PFSK-1 (cell line): Measurements from ENCODE around the gene COPA.

Experiments
- FOXP2 ChIP-seq: optimal IDR thresholded peaks from 2 replicates; pipeline ENCODE3; 2011; ENCODE audit warnings: borderline replicate concordance, control low read depth, inconsistent platforms; ENCODE audit not compliant: insufficient read depth; ENCODE audit errors: extremely low read length, extremely low read depth
- POLR2AphosphoS5 ChIP-seq: IDR thresholded peaks from 2 replicates; pipeline ENCODE4 v1.6.1; 2012; ENCODE audit warnings: low read depth, mild to moderate bottlenecking, control low read depth, low read length, moderate library complexity
- TAF1 ChIP-seq: IDR thresholded peaks from 2 replicates; pipeline ENCODE4 v1.6.1; 2012; ENCODE audit warnings: low read length, control low read depth, borderline replicate concordance; ENCODE audit not compliant: insufficient read depth
- TF ChIP-seq, protein P1 (sequence below), 2 experiments: IDR thresholded peaks; 2 replicates each; pipeline versions ENCODE4 v1.6.1 to v1.8.0; 2011 to 2012; ENCODE audit warnings: low read depth in 2 of 2, low read length in 2 of 2, control low read depth in 1 of 2, inconsistent platforms in 1 of 2, mild to moderate bottlenecking in 1 of 2, moderate library complexity in 1 of 2; ENCODE audit not compliant: insufficient read depth in 1 of 2

DNA sequence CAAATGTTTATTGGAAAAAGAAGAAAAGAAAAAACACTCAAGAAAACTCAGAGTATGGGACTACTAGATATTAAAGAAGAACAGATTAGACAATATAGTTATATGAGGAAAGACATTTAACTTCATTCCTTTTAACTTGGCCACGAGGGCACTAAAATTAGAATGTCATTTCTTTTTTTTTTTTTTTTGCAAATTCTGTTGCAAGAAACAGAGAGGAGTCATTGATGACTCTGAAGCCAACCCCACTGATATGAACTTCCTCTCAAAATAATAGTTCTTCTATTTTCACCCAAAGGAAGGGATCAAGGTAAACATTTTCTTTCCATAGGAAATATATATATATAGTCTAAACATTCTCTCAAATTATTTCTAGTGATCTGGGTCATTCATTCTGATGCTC, 33.5 kb downstream of the COPA start:
- TF ChIP-seq, protein P1, sequence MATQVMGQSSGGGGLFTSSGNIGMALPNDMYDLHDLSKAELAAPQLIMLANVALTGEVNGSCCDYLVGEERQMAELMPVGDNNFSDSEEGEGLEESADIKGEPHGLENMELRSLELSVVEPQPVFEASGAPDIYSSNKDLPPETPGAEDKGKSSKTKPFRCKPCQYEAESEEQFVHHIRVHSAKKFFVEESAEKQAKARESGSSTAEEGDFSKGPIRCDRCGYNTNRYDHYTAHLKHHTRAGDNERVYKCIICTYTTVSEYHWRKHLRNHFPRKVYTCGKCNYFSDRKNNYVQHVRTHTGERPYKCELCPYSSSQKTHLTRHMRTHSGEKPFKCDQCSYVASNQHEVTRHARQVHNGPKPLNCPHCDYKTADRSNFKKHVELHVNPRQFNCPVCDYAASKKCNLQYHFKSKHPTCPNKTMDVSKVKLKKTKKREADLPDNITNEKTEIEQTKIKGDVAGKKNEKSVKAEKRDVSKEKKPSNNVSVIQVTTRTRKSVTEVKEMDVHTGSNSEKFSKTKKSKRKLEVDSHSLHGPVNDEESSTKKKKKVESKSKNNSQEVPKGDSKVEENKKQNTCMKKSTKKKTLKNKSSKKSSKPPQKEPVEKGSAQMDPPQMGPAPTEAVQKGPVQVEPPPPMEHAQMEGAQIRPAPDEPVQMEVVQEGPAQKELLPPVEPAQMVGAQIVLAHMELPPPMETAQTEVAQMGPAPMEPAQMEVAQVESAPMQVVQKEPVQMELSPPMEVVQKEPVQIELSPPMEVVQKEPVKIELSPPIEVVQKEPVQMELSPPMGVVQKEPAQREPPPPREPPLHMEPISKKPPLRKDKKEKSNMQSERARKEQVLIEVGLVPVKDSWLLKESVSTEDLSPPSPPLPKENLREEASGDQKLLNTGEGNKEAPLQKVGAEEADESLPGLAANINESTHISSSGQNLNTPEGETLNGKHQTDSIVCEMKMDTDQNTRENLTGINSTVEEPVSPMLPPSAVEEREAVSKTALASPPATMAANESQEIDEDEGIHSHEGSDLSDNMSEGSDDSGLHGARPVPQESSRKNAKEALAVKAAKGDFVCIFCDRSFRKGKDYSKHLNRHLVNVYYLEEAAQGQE (IDR thresholded peaks at IDR 0.05; ENCODE audit: insufficient read depth in 1 of 2, low read depth in 2 of 2, low read length in 2 of 2), result no peak
- no peak for TF ChIP-seq POLR2AphosphoS5
- TF ChIP-seq TAF1, result no peak
- no peak for TF ChIP-seq FOXP2
